ENCODE data around the gene DUSP28.

DNA sequence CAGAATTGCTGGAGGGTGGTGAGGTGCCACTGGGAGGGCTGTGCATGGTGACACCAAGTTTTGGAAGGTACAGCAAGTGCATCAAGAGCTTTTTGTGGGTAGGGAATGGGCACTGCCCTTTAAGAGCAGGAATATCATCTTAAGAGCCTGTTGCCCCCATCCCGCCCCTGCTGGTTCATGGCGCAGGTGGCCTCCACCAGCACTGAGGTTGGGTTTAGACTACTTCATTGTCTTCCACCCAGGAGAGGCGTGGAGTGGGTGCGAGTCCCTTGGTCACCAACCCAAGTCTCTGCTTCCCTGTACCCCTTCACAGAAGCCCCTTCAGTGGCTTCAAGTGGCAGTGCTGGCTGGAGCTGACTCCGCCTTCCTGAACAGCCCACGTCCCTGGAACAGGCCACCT, 15.9 kb downstream of the DUSP28 start:
- TF ChIP-seq, protein P1, sequence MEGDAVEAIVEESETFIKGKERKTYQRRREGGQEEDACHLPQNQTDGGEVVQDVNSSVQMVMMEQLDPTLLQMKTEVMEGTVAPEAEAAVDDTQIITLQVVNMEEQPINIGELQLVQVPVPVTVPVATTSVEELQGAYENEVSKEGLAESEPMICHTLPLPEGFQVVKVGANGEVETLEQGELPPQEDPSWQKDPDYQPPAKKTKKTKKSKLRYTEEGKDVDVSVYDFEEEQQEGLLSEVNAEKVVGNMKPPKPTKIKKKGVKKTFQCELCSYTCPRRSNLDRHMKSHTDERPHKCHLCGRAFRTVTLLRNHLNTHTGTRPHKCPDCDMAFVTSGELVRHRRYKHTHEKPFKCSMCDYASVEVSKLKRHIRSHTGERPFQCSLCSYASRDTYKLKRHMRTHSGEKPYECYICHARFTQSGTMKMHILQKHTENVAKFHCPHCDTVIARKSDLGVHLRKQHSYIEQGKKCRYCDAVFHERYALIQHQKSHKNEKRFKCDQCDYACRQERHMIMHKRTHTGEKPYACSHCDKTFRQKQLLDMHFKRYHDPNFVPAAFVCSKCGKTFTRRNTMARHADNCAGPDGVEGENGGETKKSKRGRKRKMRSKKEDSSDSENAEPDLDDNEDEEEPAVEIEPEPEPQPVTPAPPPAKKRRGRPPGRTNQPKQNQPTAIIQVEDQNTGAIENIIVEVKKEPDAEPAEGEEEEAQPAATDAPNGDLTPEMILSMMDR (IDR thresholded peaks at IDR 0.05) = no peak
- TF ChIP-seq POLR2A (IDR thresholded peaks at IDR 0.05) = no peak

Measured in ovary (tissue), 3 donors.